CD1c-positive myeloid dendritic cell (primary cell): ENCODE data around the gene ACCS.

Source experiments
- DNase-seq: peaks from one replicate; pipeline ENCODE4 v3.0.0-alpha.2; 2016; ENCODE audit errors: extremely low spot score

Gene ACCS

GRCh38 chr11:44065841-44066731 lies at the start of gene ACCS:
TSS of gene ACCS (plus strand) at chr11:44066270. CDS start at chr11:44067628, 1,358 bp downstream.
- peak; percentile 89 for DNase-seq

- no peak for DNase-seq
Observed at GRCh38 chr11:44016546-44017442, 49.3 kb upstream of the ACCS start.

- no peak for DNase-seq
Observed at GRCh38 chr11:44017443-44018126, 48.5 kb upstream of the ACCS start.

GRCh38 chr11:44018127-44018521 lies 47.9 kb upstream of the ACCS start:
- DNase-seq: no peak

- no peak for DNase-seq
Observed at GRCh38 chr11:44018829-44019228, 47.2 kb upstream of the ACCS start.

GRCh38 chr11:44024977-44025376 lies 41.1 kb upstream of the ACCS start:
- no peak for DNase-seq

- no peak for DNase-seq
Observed at GRCh38 chr11:44025727-44026126, 40.3 kb upstream of the ACCS start.

GRCh38 chr11:44028401-44028800 lies 37.7 kb upstream of the ACCS start:
- no peak for DNase-seq

- DNase-seq: no peak
Observed at GRCh38 chr11:44028816-44029506, 37.1 kb upstream of the ACCS start.

GRCh38 chr11:44029507-44029845 lies 36.6 kb upstream of the ACCS start:
- no peak for DNase-seq

GRCh38 chr11:44029977-44030911 lies 35.8 kb upstream of the ACCS start:
- no peak for DNase-seq

GRCh38 chr11:44030996-44031395 lies 35.1 kb upstream of the ACCS start:
- no peak for DNase-seq

GRCh38 chr11:44031549-44031948 lies 34.5 kb upstream of the ACCS start:
- DNase-seq: no peak

GRCh38 chr11:44032299-44033085 lies 33.6 kb upstream of the ACCS start:
- DNase-seq: no peak

GRCh38 chr11:44033411-44033850 lies 32.6 kb upstream of the ACCS start:
- no peak for DNase-seq

- DNase-seq: no peak
Observed at GRCh38 chr11:44033856-44034255, 32.2 kb upstream of the ACCS start.

GRCh38 chr11:44034639-44035038 lies 31.4 kb upstream of the ACCS start:
- DNase-seq: no peak

GRCh38 chr11:44036811-44037657 lies 29.0 kb upstream of the ACCS start:
- peak; percentile 30 for DNase-seq

GRCh38 chr11:44037658-44037998 lies 28.4 kb upstream of the ACCS start:
- DNase-seq: no peak
